ENCODE data around the gene FGD3.

Gene FGD3

GRCh38 chr9:93077811-93078210 is 130.5 kb downstream of the FGD3 start:
- Histone ChIP-seq H3K36me3 (ENCODE audit: insufficient read depth, low read depth, low read length) (no peaks in the 10 kb centered on the region), H3K27me3 (ENCODE audit: insufficient read depth, low read length) (no peaks in the 10 kb centered on the region), H3K4me1 (ENCODE audit: insufficient read depth, low read length) (no peaks in the 10 kb centered on the region)

GRCh38 chr9:93079371-93079770 is 132.0 kb downstream of the FGD3 start:
- Histone ChIP-seq H3K4me3 (ENCODE audit: low read length) (no peak overlapping the region), H3K9me3 (ENCODE audit: insufficient read depth, low read depth, low read length) (no peaks in the 10 kb centered on the region), H3K27me3 (ENCODE audit: insufficient read depth, low read length) (no peaks in the 10 kb centered on the region), H3K27ac (ENCODE audit: low read length) (no peak overlapping the region), H3K4me1 (ENCODE audit: insufficient read depth, low read length) (no peaks in the 10 kb centered on the region), H3K36me3 (ENCODE audit: insufficient read depth, low read depth, low read length) (no peaks in the 10 kb centered on the region), H3K9ac (ENCODE audit: low read depth, low read length) (no peak overlapping the region)

More at GRCh38 chr9:93077811-93078210, 130.5 kb downstream of the FGD3 start:
- no peak overlapping the region for H3K4me3 ChIP-seq (ENCODE audit: low read length)
- H3K9ac ChIP-seq (ENCODE audit: low read depth, low read length) = no peak overlapping the region
- H3K27ac ChIP-seq (ENCODE audit: low read length) = no peak overlapping the region
- H3K9me3 ChIP-seq (ENCODE audit: insufficient read depth, low read depth, low read length) = no peaks in the 10 kb centered on the region

GRCh38 chr9:93080406-93080805 is 133.1 kb downstream of the FGD3 start:
- no peak overlapping the region for H3K9ac ChIP-seq (ENCODE audit: low read depth, low read length)
- no peaks in the 10 kb centered on the region for H3K36me3 ChIP-seq (ENCODE audit: insufficient read depth, low read depth, low read length)
- no peak overlapping the region for H3K27ac ChIP-seq (ENCODE audit: low read length)
- H3K9me3 ChIP-seq (ENCODE audit: insufficient read depth, low read depth, low read length) = no peaks in the 10 kb centered on the region
- no peaks in the 10 kb centered on the region for H3K27me3 ChIP-seq (ENCODE audit: insufficient read depth, low read length)
- H3K4me3 ChIP-seq (ENCODE audit: low read length) = no peak overlapping the region
- H3K4me1 ChIP-seq (ENCODE audit: insufficient read depth, low read length) = no peaks in the 10 kb centered on the region

GRCh38 chr9:93081081-93081529 is 133.8 kb downstream of the FGD3 start:
- Histone ChIP-seq H3K27me3 (ENCODE audit: insufficient read depth, low read length) (no peaks in the 10 kb centered on the region), H3K4me3 (ENCODE audit: low read length) (no peak overlapping the region), H3K36me3 (ENCODE audit: insufficient read depth, low read depth, low read length) (no peaks in the 10 kb centered on the region), H3K9me3 (ENCODE audit: insufficient read depth, low read depth, low read length) (no peaks in the 10 kb centered on the region), H3K9ac (ENCODE audit: low read depth, low read length) (no peak overlapping the region), H3K27ac (ENCODE audit: low read length) (no peak overlapping the region), H3K4me1 (ENCODE audit: insufficient read depth, low read length) (no peaks in the 10 kb centered on the region)

- Histone ChIP-seq H3K4me3 (ENCODE audit: low read length) (no peak overlapping the region), H3K27me3 (ENCODE audit: insufficient read depth, low read length) (no peaks in the 10 kb centered on the region), H3K9ac (ENCODE audit: low read depth, low read length) (no peak overlapping the region), H3K4me1 (ENCODE audit: insufficient read depth, low read length) (no peaks in the 10 kb centered on the region), H3K36me3 (ENCODE audit: insufficient read depth, low read depth, low read length) (no peaks in the 10 kb centered on the region), H3K27ac (ENCODE audit: low read length) (no peak overlapping the region), H3K9me3 (ENCODE audit: insufficient read depth, low read depth, low read length) (no peaks in the 10 kb centered on the region; the same call in 1 of the 2 replicates)
Observed at GRCh38 chr9:93081931-93082330, 134.6 kb downstream of the FGD3 start.

- Histone ChIP-seq H3K9me3 (ENCODE audit: insufficient read depth, low read depth, low read length) (no peaks in the 10 kb centered on the region; the same call in 1 of the 2 replicates), H3K36me3 (ENCODE audit: insufficient read depth, low read depth, low read length) (no peaks in the 10 kb centered on the region), H3K4me3 (ENCODE audit: low read length) (no peak overlapping the region), H3K27ac (ENCODE audit: low read length) (no peak overlapping the region), H3K27me3 (ENCODE audit: insufficient read depth, low read length) (no peaks in the 10 kb centered on the region), H3K4me1 (ENCODE audit: insufficient read depth, low read length) (no peaks in the 10 kb centered on the region), H3K9ac (ENCODE audit: low read depth, low read length) (no peak overlapping the region)
Observed at GRCh38 chr9:93082841-93083411, 135.6 kb downstream of the FGD3 start.

GRCh38 chr9:93083592-93084470 is 136.5 kb downstream of the FGD3 start:
- no peaks in the 10 kb centered on the region for H3K36me3 ChIP-seq (ENCODE audit: insufficient read depth, low read depth, low read length)
- no peaks in the 10 kb centered on the region for H3K4me1 ChIP-seq (ENCODE audit: insufficient read depth, low read length)
- no peak overlapping the region for H3K27ac ChIP-seq (ENCODE audit: low read length)
- H3K9ac ChIP-seq (ENCODE audit: low read depth, low read length) = no peak overlapping the region
- no peaks in the 10 kb centered on the region; the same call in 1 of the 2 replicates for H3K9me3 ChIP-seq (ENCODE audit: insufficient read depth, low read depth, low read length)
- no peaks in the 10 kb centered on the region for H3K27me3 ChIP-seq (ENCODE audit: insufficient read depth, low read length)
- no peak overlapping the region for H3K4me3 ChIP-seq (ENCODE audit: low read length)

GRCh38 chr9:93084471-93084881 is 137.2 kb downstream of the FGD3 start:
- Histone ChIP-seq H3K27me3 (ENCODE audit: insufficient read depth, low read length) (no peaks in the 10 kb centered on the region), H3K9me3 (ENCODE audit: insufficient read depth, low read depth, low read length) (no peaks in the 10 kb centered on the region; the same call in 1 of the 2 replicates), H3K4me3 (ENCODE audit: low read length) (no peak overlapping the region), H3K4me1 (ENCODE audit: insufficient read depth, low read length) (no peaks in the 10 kb centered on the region), H3K27ac (ENCODE audit: low read length) (no peak overlapping the region), H3K9ac (ENCODE audit: low read depth, low read length) (no peak overlapping the region), H3K36me3 (ENCODE audit: insufficient read depth, low read depth, low read length) (no peaks in the 10 kb centered on the region)

- Histone ChIP-seq H3K9me3 (ENCODE audit: insufficient read depth, low read depth, low read length) (no peaks in the 10 kb centered on the region; the same call in 1 of the 2 replicates), H3K27me3 (ENCODE audit: insufficient read depth, low read length) (no peaks in the 10 kb centered on the region), H3K4me3 (ENCODE audit: low read length) (no peak overlapping the region), H3K27ac (ENCODE audit: low read length) (no peak overlapping the region), H3K4me1 (ENCODE audit: insufficient read depth, low read length) (no peaks in the 10 kb centered on the region), H3K36me3 (ENCODE audit: insufficient read depth, low read depth, low read length) (no peaks in the 10 kb centered on the region), H3K9ac (ENCODE audit: low read depth, low read length) (no peak overlapping the region)
Observed at GRCh38 chr9:93085676-93086075, 138.4 kb downstream of the FGD3 start.
